NCI-H2029 treated with DMSO at 0.1 percent for 48 hours (cell line): ENCODE data around the gene LDLRAD4.

Source experiments
- DNase-seq: peaks from one replicate; lab custom pipeline; 2025; lab: John Stamatoyannopoulos, UW

Gene LDLRAD4

GRCh38 chr18:13218368-13218991 lies at the start of gene LDLRAD4:
LDLRAD4 (plus strand) TSS chr18:13218760.
- DNase-seq = no peak

DNA sequence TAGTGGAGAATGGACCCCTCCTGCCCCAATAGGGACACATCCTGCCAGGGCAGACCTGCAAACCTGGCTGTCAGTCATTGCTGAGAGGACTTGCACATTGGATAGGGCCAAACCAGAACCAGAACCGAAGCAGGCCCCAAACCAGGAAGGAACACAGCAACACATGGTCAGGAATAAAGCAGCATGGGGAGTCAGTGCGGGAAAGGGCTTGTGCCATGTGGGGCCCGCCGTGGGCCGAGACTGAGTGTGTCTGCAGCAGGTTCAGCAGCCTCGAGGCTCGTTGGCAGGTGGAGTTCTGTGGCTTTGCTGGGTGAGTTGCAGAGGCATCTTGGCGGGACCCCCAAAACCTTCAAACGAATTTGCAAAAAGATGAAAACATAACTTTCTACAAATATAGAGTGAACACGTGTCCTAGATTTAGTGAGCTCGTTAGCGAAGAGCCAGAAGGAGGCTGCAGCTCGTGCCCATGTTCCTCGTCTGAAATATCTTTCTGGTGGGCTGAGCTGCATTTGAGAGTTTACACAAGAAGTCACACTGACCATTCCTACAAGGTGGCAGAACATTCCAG lies 44.9 kb upstream of the LDLRAD4 start:
- DNase-seq = no peak

DNA sequence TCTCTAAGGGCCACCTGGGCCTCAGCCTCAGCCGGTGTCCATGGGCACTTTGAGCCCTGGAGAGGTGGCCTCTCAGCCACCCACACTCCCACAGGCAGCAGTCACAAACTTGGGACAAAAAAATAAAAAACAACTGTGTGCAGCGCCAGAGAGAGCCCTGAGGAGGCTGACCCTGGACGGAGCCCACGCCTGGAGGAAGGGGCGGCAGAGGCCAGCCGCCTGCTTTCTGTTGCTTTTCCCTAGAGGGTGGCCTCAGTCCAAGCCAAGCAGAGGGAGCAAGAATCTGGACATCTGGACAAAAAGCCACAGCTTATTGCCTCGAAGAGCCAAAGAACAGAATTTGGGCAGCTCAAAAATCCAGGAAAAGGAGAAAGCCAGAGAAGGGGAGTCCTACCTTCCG lies 43.3 kb upstream of the LDLRAD4 start:
- DNase-seq = no peak

DNA sequence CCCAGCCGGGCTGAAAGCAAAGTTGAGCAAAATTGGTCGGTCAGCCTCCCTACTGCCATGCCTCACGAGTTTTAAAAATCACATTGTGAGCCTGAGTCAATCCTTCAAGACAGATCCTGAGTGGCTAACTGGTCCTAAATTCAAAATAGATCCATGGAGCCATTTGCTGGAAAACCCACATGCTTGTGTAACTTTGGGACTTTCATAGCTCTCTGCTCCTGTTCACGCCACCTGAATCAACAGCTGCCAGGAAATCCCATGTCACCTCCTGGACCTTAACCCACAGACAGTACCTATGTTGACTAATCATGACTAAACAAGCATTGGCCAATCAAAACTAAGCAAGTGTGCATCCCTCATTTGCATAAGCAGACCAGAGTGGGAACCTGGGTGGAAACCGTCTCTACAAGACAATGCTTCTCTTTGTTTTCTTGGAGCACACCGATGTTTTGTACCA lies 42.8 kb upstream of the LDLRAD4 start:
- DNase-seq = no peak

GRCh38 chr18:13176847-13177246 lies 41.7 kb upstream of the LDLRAD4 start:
- DNase-seq = no peak

DNA sequence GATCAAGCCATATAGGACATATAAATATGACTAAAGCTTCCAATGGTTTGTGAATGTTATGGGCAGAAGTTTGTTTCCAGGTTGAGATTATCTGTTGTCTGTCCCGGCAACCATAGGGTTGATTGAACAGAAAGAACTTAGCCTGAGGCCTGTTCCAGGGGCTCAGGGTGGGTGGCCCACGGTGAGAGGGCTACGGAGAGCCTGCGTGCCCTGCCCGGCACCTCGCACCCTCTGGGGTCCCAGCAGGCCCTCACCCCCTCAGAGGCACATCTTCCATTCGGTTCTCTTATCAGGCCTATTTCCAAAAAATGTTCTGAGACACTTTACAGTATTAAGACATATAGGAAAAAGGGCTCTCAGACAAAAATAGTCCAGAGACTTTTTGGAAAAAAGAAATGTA lies 40.4 kb upstream of the LDLRAD4 start:
- DNase-seq = no peak

DNA sequence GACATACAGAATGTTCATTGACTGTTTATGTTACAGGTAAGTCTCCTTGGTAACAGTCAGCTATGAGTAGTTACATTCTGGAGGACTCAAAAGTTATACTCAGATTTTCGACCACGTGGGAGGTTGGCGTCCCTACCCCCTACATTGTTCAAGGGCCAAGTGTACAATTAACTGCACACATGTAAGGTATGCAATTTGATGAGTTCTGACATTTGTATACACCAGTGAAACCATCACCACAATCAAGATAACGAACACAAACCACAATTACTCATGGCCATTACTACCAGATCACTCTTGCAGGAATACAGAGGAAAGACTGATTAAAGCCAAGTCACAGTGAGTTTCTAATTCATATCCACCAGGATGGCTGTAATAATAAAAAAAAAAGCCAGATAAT lies 39.6 kb upstream of the LDLRAD4 start:
- DNase-seq = no peak

GRCh38 chr18:13179566-13180113 lies 38.9 kb upstream of the LDLRAD4 start:
- no peak for DNase-seq

GRCh38 chr18:13180614-13181375 lies 37.8 kb upstream of the LDLRAD4 start:
- DNase-seq = no peak

DNA sequence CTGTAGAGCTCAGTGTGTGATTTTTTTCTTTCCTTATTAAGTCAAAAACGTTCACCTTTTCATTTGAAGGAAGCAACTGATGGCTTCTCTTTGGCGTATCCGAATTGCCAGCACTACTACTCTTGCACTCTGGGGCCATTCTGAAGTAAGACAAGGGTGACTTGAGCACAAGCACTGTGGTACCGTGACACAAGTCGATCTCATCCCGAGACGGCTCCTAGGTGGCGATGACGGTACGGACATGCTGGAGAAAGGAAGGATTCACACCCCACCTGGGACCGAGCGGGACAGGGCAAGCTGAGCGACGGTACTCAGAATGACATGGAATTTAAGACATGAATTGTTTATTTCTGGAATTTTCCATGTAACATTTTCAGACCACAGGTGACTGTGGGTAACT lies 36.8 kb upstream of the LDLRAD4 start:
- DNase-seq = no peak

DNA sequence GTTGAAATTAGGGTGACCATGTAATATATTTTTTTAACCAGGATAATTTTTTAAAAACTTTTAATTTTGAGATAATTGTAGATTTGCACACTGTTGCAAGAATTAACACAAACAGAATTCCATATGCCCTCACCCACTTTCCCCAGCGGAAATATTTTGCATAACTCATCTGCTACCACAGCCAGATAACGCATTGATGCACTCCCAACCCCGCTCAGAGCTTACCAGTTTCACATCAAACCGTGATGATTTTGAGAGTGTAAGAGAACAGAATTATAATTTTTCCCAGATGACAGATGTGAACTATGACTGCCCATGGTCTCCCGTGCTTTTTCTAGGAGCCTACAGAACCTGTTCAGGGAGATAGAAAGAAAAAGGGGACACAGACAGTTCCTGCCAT lies 35.2 kb upstream of the LDLRAD4 start:
- no peak for DNase-seq

DNA sequence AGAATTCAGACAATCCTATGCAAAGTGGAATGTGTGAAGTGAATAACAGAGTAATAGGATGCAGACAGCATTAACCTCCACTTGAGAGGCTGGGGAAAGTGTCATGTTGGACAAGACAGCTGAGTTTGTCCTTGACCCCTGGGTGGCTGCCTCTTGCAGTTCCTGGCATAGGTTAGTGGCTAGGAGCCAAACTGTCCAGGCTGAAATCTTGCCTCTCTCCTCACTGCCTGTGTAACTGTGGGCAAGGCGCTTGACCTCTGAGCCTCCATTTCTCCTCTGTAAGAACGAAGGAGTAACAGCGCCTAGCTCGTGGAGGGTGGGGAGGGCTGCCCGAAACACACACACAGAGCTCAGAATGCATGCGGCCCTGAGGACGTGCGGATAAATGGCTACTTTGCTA lies 34.8 kb upstream of the LDLRAD4 start:
- no peak for DNase-seq

- no peak for DNase-seq
These were observed 34.2 kb upstream of the LDLRAD4 start for GRCh38 chr18:13184396-13184795.

DNA sequence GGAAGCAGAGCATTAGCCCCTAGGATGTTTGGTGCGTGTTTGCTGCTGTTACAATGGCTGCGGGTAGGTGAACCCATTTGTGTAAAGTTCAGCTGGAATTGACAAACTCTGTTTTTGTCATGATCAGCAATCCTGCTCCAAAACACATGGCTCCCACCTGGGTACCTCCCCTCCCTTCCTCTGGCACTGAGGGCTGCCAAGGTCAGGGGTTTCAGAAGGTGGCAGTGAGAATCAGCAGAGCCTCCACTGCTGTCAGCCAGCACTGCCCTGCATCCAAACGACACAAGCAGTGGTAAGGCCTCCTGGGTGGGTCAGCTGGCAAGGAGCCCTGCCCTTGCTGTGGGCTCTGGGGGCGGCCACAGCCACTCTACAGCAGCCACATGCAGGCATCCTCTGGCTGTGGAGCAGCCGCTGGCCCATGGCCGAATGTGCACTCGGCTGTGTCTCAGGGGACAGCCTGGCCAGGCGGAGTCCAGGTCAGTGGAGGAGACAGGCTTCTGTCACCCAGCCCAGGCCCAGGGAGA lies 32.8 kb upstream of the LDLRAD4 start:
- no peak for DNase-seq

DNA sequence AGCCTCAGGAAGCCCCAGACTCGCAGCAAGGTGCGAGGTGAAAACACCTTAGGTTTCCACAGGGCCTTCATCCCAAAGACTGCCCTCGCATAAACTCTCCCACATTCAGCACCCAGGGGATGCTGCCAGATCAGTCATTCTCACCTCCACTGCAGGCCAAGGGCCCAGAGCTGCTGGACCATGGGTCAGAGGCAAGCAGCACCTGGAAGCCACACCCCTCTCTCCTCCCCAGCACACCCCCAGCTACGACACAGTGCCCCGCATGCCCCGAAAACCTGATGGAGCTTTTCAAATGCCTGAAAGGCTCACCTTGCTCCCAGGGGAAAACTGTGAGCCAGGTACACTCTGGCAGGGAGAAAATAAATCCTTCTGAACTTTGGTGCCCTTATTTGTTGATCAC lies 31.9 kb upstream of the LDLRAD4 start:
- no peak for DNase-seq

DNA sequence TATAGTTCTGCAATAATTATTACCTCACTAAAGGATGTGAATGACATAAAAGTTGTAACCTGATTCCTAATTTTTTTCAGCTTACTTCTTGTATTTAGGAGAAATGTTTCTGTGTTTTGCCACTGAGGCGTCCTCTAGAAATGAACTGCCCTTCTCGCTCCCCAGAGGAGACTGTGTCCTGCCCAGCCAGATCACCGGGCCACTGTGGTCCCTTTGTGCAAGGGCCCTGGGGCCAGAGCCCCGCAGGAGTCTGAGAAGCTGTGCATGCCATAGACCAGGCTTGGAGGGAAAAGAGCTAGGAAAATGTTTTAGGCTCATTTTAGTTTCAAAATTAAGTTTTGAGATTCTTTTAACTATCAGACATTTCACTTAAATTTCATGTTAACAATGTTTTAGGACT lies 31.1 kb upstream of the LDLRAD4 start:
- DNase-seq = no peak

DNA sequence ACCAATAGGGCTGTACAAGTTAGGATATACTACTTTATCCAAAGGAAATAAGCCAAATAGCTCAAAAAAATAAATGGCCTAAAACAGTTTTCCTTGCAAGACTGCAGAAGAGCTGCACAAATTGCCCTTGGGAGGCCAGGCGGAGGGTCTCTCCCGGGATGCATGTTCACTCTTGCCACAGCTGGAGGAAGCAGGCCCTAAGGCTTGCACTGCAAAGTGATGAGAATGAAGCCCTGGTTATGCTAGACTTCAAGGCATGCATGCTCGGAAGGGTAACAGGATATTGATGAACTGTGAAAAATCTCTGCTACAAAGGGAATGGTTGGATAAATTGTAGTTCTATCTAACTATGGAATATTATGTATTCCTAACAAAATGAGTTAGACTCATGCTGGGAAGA lies 27.5 kb upstream of the LDLRAD4 start:
- no peak for DNase-seq

DNA sequence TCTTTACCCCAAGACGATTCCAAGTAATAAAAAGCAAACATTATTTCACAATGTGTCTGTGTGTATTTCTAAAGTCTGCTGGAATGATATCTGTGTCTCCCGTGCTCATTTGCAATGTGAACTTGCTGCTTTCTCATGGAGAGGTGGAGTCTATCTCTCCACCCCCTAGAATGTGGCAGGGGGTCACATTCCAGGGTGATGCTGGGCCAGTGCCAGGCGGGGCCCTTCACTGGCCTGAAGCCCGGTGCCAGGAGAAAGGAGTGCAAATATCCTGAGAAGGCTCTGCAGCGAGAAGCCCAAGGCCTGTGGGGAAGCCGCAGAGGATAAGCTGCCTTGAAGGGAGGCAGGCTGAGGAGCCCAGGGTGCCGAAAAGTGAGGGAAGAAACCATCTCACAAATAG lies 26.8 kb upstream of the LDLRAD4 start:
- no peak for DNase-seq

GRCh38 chr18:13192970-13193369 lies 25.6 kb upstream of the LDLRAD4 start:
- DNase-seq = no peak

- no peak for DNase-seq
These were observed 24.3 kb upstream of the LDLRAD4 start for GRCh38 chr18:13194239-13194638.

- no peak for DNase-seq
These were observed 19.9 kb upstream of the LDLRAD4 start for GRCh38 chr18:13198701-13199100.

DNA sequence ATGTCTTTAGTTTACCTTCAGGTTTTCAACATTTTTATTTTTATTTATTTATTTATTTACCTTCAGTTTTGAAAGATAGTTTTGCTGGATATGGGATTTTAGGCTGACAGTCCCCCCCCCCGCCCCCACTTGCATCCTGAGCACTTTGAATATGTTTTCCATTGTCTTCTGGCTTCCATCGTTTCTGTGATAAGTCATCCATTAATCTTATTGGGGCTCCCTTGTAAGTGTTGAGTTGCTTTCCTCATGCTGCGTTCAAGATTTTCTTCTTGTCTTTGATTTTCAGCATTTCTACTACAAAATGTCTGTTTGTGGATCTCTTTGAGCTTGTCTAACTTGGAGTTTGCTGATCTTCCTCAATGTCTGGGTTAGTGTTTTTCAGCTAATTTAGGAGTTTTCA lies 19.4 kb upstream of the LDLRAD4 start:
- no peak for DNase-seq

- DNase-seq = no peak
These were observed 17.3 kb upstream of the LDLRAD4 start for GRCh38 chr18:13201292-13201691.
